Measurements from ENCODE around the gene CNIH2. TPM values are rescaled to one million over a fixed set of nuclear protein-coding genes. Genes with fewer than 3 reads are reported as not detected.
"Not testable (repeated sequence)": the region's sequence is repeated elsewhere in the genome, so short reads cannot be mapped to it uniquely, and the experiment has no call there.

CNIH2 gene
- total RNA-seq, 4 donors from 2014 or later, result not detected

DNA sequence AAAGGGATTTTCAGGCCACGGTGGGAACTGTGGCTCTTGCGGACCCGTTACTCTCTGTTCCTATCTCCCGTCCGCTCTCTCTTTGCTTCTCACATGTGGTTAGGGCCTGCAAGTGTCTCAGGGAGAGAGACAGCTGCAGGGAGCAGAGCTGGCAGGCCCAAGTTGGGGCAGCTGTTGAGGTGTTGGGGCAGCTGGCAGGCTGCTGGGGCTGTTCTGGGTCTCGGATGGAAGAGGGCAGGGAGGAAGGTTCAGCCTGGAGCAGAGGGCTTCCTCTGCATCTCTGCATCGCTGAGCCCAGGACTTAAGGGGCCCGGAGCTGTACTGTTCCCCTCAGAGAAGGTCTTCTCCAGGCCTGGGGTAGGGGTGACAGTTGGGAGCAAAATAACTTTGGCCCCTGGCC lies 2.6 kb upstream of the CNIH2 start:
- no peak for ATAC-seq (ENCODE audit: low FRiP score)
- no peak for DNase-seq (ENCODE audit: low spot score)
- TF ChIP-seq, protein P1, sequence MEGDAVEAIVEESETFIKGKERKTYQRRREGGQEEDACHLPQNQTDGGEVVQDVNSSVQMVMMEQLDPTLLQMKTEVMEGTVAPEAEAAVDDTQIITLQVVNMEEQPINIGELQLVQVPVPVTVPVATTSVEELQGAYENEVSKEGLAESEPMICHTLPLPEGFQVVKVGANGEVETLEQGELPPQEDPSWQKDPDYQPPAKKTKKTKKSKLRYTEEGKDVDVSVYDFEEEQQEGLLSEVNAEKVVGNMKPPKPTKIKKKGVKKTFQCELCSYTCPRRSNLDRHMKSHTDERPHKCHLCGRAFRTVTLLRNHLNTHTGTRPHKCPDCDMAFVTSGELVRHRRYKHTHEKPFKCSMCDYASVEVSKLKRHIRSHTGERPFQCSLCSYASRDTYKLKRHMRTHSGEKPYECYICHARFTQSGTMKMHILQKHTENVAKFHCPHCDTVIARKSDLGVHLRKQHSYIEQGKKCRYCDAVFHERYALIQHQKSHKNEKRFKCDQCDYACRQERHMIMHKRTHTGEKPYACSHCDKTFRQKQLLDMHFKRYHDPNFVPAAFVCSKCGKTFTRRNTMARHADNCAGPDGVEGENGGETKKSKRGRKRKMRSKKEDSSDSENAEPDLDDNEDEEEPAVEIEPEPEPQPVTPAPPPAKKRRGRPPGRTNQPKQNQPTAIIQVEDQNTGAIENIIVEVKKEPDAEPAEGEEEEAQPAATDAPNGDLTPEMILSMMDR (IDR thresholded peaks at IDR 0.05), result no peak

DNA sequence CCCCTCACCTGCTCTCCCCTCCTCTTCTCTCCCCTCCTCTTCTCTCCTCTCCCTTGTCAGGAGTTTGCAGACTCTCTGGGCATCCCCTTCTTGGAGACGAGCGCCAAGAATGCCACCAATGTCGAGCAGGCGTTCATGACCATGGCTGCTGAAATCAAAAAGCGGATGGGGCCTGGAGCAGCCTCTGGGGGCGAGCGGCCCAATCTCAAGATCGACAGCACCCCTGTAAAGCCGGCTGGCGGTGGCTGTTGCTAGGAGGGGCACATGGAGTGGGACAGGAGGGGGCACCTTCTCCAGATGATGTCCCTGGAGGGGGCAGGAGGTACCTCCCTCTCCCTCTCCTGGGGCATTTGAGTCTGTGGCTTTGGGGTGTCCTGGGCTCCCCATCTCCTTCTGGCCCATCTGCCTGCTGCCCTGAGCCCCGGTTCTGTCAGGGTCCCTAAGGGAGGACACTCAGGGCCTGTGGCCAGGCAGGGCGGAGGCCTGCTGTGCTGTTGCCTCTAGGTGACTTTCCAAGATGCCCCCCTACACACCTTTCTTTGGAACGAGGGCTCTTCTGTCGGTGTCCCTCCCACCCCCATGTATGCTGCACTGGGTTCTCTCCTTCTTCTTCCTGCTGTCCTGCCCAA lies 1.9 kb upstream of the CNIH2 start:
- ATAC-seq (ENCODE audit: low FRiP score), result no peak
- DNase-seq (ENCODE audit: low spot score), result no peak
- TF ChIP-seq, protein P1 (IDR thresholded peaks at IDR 0.05), result no peak

DNA sequence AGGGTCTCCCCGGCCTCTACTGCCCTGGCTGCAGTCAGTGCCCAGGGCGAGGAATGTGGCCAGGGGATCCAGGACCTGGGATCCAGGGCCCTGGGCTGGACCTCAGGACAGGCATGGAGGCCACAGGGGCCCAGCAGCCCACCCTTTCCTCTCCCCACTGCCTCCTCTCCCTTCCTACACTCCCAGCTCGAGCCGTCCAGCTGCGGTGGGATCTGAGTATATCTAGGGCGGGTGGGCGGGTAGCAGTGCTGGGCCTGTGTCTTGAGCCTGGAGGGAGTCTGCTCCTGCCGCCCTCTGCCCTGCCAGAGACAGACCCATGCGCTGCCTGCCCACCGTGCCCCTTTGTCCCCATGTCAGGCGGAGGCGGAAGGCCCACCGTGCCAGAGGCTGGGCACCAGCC lies 1.4 kb upstream of the CNIH2 start:
- DNase-seq (ENCODE audit: low spot score); ATAC-seq (ENCODE audit: low FRiP score): not testable (repeated sequence)

DNA sequence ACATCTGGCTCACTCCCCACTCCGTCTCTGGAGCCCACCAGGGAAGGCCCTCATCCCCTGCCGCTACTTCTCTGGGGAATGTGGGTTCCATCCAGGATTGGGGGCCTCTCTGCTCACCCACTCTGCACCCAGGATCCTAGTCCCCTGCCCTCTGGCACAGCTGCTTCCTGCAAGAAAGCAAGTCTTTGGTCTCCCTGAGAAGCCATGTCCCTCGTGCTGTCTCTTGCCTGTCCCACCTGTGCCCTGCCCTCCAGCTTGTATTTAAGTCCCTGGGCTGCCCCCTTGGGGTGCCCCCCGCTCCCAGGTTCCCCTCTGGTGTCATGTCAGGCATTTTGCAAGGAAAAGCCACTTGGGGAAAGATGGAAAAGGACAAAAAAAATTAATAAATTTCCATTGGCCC lies 911 bp upstream of the CNIH2 start:
- not testable (repeated sequence) for ATAC-seq (ENCODE audit: low FRiP score); DNase-seq (ENCODE audit: low spot score)

DNA sequence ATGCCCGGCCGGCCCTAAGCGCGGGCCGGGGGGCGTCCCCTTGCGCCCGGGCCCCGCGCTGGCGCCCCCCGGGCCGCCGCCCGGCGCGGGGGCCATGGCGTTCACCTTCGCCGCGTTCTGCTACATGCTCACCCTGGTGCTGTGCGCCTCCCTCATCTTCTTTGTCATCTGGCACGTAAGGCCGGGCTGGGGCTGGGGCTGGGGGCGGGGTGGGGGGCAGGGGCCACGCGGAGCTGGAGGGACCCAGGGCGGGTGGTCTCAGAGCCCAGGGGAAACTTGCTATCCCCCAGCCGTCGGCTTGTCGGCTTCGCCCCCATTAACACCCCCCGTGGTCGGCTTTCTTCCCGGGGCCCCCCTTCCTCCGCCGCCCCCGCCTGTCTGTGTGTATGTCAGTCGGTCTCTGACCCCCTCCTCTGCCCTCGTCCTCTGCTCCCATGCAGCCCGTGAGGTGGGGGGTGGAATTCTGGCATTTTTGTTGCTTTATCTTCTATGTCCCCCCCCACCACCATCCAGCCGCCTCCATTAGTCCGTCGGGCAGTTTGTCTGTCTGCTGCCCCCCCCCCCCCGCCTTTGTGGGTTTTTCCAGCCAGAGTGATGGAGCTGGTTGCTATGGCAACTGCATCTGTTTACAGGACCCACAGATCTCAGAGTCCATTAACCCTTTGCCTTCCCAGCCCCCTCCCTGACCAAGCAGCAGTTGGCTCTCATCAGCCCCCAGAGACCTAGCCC lies 552 bp downstream of the CNIH2 start:
- DNase-seq (ENCODE audit: low spot score), result no peak
- ATAC-seq (ENCODE audit: low FRiP score), result no peak
- TF ChIP-seq, protein P1 (IDR thresholded peaks at IDR 0.05), result no peak

DNA sequence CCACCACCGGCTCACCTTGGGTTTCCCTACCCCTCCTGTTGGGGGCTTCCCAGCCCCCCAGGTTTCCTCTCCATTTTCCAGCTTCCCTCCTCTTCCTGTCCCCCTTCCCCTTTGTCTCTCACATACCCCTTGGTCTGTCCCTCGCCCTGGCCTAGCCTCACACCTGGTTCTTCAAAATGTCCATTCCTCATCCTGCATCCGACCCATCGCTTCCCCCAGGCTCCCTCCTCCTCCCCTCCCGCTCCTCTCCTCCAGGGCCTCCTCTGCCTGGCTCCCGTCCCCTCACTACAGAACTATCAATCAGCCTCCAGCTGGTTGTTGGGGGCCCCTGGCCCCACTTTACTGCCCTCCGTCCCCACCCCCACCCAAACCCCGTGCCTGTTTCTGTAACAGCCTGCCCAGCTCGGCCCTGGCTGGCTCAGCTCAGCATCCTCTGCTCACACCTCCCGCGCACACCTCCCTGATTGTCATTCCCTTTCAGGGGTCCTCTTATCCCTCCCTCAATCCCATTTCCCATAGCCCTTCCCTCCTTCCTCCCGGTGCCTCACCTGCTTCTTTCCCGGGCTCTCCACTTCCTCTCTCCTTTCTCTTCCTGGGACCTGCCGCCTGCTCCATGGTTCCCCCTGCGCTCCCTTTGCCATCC lies 1.2 kb downstream of the CNIH2 start:
- ATAC-seq (ENCODE audit: low FRiP score) (no peak), DNase-seq (ENCODE audit: low spot score) (no peak)
- TF ChIP-seq, protein P1 (IDR thresholded peaks at IDR 0.05), result no peak

DNA sequence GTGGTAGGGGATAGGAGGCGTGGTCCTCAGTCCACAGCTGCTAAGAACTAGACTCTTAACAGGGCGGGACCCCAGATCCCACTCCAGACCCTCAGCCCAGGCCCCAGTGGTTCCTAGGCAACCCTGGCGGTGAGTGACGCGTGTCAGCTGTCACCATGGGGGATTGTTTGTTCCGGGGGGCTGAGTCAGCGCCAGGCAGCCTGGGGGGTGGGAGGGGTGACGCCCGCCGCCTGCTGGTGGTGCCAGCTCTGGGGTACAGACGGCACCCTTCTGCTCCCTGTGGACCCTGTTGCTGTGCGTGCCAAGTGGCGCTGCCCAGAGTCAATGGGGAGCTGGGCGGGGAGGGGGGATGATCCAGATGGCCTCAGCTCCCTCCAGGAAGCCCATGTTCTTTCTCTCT lies 2.5 kb downstream of the CNIH2 start:
- DNase-seq (ENCODE audit: low spot score) (no peak), ATAC-seq (ENCODE audit: low FRiP score) (no peak)
- TF ChIP-seq, protein P1 (IDR thresholded peaks at IDR 0.05), result no peak

DNA sequence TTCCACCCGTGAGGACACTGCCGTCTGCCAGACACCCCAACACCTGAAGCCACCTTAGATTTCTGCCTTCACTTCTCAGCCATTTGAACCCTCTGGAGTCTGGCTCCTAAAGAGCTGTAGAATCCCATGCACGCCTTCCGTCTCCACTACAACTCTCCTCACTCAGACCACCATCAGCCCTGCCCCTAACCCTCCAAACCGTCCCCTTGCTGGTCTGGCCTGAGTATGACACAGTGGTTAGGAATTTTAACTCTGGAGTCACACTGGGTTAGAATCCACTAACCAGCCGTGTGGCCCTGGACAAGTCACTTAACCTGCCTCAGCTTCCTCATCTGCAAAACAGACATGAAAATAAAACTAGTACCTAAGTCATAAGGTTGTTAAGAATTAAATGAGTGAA lies 3.0 kb downstream of the CNIH2 start:
- TF ChIP-seq, protein P1 (IDR thresholded peaks at IDR 0.05), result no peak
- DNase-seq (ENCODE audit: low spot score) (no peak), ATAC-seq (ENCODE audit: low FRiP score) (no peak)

Data from omental fat pad (tissue), 4 donors.